Measurements from ENCODE around the gene MUC13.

GRCh38 chr3:124890573-124891190, 43.9 kb downstream of the MUC13 start:
- TF ChIP-seq CTCF (IDR thresholded peaks at IDR 0.05) (no peak), POLR2A (IDR thresholded peaks at IDR 0.05) (no peak), POLR2AphosphoS5 (IDR thresholded peaks at IDR 0.05) (no peak)
